OCI-LY3 (cell line): ENCODE results near the gene CD9.

Source experiments
- H2AFZ ChIP-seq: fragments of 200-600, 300-600 bp; shearing (Covaris generic); 2 replicates; pipeline ENCODE4 v1.6.0; 2014; ENCODE audit warnings: antibody characterized with exemption, low read depth, low read length
- H3K27ac ChIP-seq: fragments of 200-600, 300-600 bp; sonication (generic); 2 replicates; pipeline ENCODE4 v1.5.1; 2014; ENCODE audit warnings: mild to moderate bottlenecking, low read length, moderate library complexity, mixed read lengths
- H3K27me3 ChIP-seq: fragments of 200-600, 300-600 bp; sonication (generic); 2 replicates; pipeline ENCODE4 v1.6.1; 2014; ENCODE audit warnings: low read depth, low read length, mixed read lengths
- H3K36me3 ChIP-seq: fragments of 200-600, 300-600 bp; sonication (generic); replicated peaks from 2 replicates; pipeline ENCODE3; 2014; ENCODE audit warnings: low read depth, low read length, mixed read lengths
- H3K4me1 ChIP-seq: fragments of 300-600, 200-600 bp; sonication (generic); 2 replicates; pipeline ENCODE4 v1.6.1; 2014; ENCODE audit warnings: low read length, mixed read lengths
- H3K4me2 ChIP-seq: fragments of 200-600, 300-600 bp; sonication (generic); 2 replicates; pipeline ENCODE4 v1.6.1; 2014; ENCODE audit warnings: low read length, mixed read lengths
- H3K4me3 ChIP-seq: fragments of 300-600, 200-600 bp; sonication (generic); 2 replicates; pipeline ENCODE4 v1.5.1; 2014; ENCODE audit warnings: antibody characterized with exemption, mild to moderate bottlenecking, low read length, moderate library complexity
- H3K79me2 ChIP-seq: fragments of 300-600, 200-600 bp; shearing (Covaris generic); 2 replicates; pipeline ENCODE4 v1.6.1; 2014; ENCODE audit warnings: mild to moderate bottlenecking, low read length, mixed read lengths
- H3K9ac ChIP-seq: fragments of 300-600, 200-600 bp; shearing (Covaris generic); 2 replicates; pipeline ENCODE4 v1.6.0; 2014; ENCODE audit warnings: mild to moderate bottlenecking, low read length, moderate library complexity
- H3K9me3 ChIP-seq: fragments of 200-600, 300-600 bp; shearing (Covaris generic); 2 replicates; pipeline ENCODE4 v1.6.1; 2014; ENCODE audit warnings: low read length, mixed read lengths; ENCODE audit not compliant: insufficient read depth
- H4K20me1 ChIP-seq: fragments of 200-600, 300-600 bp; sonication (generic); 2 replicates; pipeline ENCODE4 v1.6.1; 2016; ENCODE audit warnings: low read length, mixed read lengths; ENCODE audit not compliant: insufficient read depth
- CTCF ChIP-seq: fragments of 200-600, 300-600 bp; sonication (generic); IDR thresholded peaks from 2 replicates; pipeline ENCODE4 v1.5.1; 2014; ENCODE audit warnings: antibody characterized with exemption, low read length, low read depth
- EZH2phosphoT487 ChIP-seq: fragments of 200-600 bp; shearing (Covaris generic); IDR thresholded peaks from 2 replicates; pipeline ENCODE4 v1.6.1; 2018; ENCODE audit warnings: antibody characterized with exemption, mixed run types, low read depth

The CD9 gene

GRCh38 chr12:6215120-6215807 lies 15.1 kb downstream of the CD9 start:
- no peaks in the 10 kb centered on the region for H3K36me3 ChIP-seq
- H3K27ac ChIP-seq: no peak overlapping the region
- H3K4me2 ChIP-seq: no peak overlapping the region
- no peaks in the 10 kb centered on the region for H3K4me1 ChIP-seq
- no peak overlapping the region for H3K9ac ChIP-seq
- H2AFZ ChIP-seq: no peak overlapping the region
- peaks cover 47% of the 10 kb centered on the region for H3K27me3 ChIP-seq
- no peaks in the 10 kb centered on the region for H3K9me3 ChIP-seq
- H4K20me1 ChIP-seq: no peaks in the 10 kb centered on the region
- no peak overlapping the region for H3K4me3 ChIP-seq
- TF ChIP-seq CTCF: no peak
- TF ChIP-seq EZH2phosphoT487: no peak
- no peaks in the 10 kb centered on the region for H3K79me2 ChIP-seq

DNA sequence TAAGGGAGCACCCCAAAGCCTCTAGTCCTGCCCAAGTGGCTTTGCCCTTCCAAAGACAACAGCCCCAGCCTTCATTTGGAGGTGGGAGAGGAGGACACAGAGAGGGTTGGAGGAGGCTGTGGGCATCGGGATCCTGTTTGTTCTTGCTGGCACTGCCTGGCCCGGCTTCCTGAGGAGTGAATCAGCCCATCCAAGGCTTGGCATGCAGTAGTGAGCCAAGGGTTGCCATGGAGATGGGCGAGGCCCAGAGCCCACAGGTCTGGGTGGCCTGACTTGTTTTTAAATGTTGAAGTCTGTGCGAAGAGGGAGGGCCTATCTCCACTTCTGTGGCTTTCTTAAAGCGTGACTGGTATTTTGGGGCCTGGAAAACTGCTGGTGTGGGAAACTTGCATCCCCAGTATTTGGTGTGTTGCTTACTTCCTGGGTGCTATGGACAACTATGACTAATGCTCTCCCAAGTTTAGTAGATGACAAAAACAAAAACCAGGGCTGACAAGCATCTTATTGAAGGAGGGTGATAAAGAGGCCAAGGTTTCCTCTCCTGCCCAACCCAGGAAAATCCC lies 15.8 kb downstream of the CD9 start:
- Histone ChIP-seq H3K79me2 (no peaks in the 10 kb centered on the region), H3K9me3 (no peaks in the 10 kb centered on the region), H3K27ac (no peak overlapping the region), H3K36me3 (no peaks in the 10 kb centered on the region), H4K20me1 (no peaks in the 10 kb centered on the region), H3K27me3 (peaks cover 51% of the 10 kb centered on the region), H3K4me3 (no peak overlapping the region), H2AFZ (no peak overlapping the region), H3K4me1 (no peaks in the 10 kb centered on the region), H3K4me2 (no peak overlapping the region), H3K9ac (no peak overlapping the region)
- TF ChIP-seq CTCF (no peak), EZH2phosphoT487 (no peak)

- Histone ChIP-seq H3K9ac (no peak overlapping the region), H3K4me2 (no peak overlapping the region), H3K79me2 (no peaks in the 10 kb centered on the region), H3K36me3 (no peaks in the 10 kb centered on the region), H3K27me3 (peaks cover 48% of the 10 kb centered on the region), H2AFZ (no peak overlapping the region), H4K20me1 (no peaks in the 10 kb centered on the region), H3K4me3 (no peak overlapping the region), H3K9me3 (no peaks in the 10 kb centered on the region), H3K4me1 (no peaks in the 10 kb centered on the region), H3K27ac (no peak overlapping the region)
- TF ChIP-seq CTCF: no peak
- no peak for TF ChIP-seq EZH2phosphoT487
Observed at GRCh38 chr12:6216581-6216980, 16.4 kb downstream of the CD9 start.

GRCh38 chr12:6218347-6218925 lies 18.2 kb downstream of the CD9 start:
- no peaks in the 10 kb centered on the region for H4K20me1 ChIP-seq
- H3K27me3 ChIP-seq: peaks cover 30% of the 10 kb centered on the region
- H3K79me2 ChIP-seq: no peaks in the 10 kb centered on the region
- no peak overlapping the region for H3K4me2 ChIP-seq
- H3K9ac ChIP-seq: no peak overlapping the region
- TF ChIP-seq EZH2phosphoT487 (no peak), CTCF (no peak)
- no peaks in the 10 kb centered on the region for H3K36me3 ChIP-seq
- no peak overlapping the region for H2AFZ ChIP-seq
- H3K27ac ChIP-seq: no peak overlapping the region
- no peaks in the 10 kb centered on the region for H3K4me1 ChIP-seq
- H3K4me3 ChIP-seq: no peak overlapping the region
- H3K9me3 ChIP-seq: no peaks in the 10 kb centered on the region
